ENCODE results near the gene C7orf25. TPM values are rescaled to one million over a fixed set of nuclear protein-coding genes. Genes with fewer than 3 reads are reported as not detected.

Gene C7orf25
- total RNA-seq, 1 donor from 2014 or later, result 3.2 TPM

DNA sequence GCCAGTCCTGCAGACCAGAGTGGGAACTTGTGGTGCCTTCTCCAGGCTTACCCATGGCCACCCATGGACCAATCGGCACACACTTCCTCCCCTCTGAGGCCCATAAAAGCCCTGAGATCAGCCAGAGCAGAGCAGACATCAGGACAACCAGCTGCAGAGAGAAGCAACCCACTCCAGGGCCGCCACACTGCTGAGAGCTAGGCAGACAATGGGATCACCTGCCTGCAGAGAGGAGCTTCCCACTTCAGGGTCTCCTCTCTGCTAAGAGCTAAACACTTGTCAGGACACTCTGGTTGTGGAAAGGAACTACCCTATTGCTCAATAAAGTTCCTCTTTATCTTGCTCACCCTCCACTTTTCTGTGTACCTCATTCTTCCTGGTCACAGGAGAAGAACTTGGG, 34.0 kb downstream of the C7orf25 start:
- Mint-ChIP-seq H3K4me1 (ENCODE audit: low read depth) (no peaks in the 10 kb centered on the region), H3K4me3 (ENCODE audit: low read depth) (no peak overlapping the region), H3K9me3 (ENCODE audit: low read depth) (no peaks in the 10 kb centered on the region), H3K27ac (no peak overlapping the region), H3K36me3 (ENCODE audit: insufficient read depth) (no peaks in the 10 kb centered on the region), H3K27me3 (peaks cover 4% of the 10 kb centered on the region)
- TF ChIP-seq, protein P1, sequence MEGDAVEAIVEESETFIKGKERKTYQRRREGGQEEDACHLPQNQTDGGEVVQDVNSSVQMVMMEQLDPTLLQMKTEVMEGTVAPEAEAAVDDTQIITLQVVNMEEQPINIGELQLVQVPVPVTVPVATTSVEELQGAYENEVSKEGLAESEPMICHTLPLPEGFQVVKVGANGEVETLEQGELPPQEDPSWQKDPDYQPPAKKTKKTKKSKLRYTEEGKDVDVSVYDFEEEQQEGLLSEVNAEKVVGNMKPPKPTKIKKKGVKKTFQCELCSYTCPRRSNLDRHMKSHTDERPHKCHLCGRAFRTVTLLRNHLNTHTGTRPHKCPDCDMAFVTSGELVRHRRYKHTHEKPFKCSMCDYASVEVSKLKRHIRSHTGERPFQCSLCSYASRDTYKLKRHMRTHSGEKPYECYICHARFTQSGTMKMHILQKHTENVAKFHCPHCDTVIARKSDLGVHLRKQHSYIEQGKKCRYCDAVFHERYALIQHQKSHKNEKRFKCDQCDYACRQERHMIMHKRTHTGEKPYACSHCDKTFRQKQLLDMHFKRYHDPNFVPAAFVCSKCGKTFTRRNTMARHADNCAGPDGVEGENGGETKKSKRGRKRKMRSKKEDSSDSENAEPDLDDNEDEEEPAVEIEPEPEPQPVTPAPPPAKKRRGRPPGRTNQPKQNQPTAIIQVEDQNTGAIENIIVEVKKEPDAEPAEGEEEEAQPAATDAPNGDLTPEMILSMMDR (IDR thresholded peaks at IDR 0.05; ENCODE audit: unreplicated experiment), result no peak
- no peak for DNase-seq (ENCODE audit: low spot score, unreplicated experiment)

DNA sequence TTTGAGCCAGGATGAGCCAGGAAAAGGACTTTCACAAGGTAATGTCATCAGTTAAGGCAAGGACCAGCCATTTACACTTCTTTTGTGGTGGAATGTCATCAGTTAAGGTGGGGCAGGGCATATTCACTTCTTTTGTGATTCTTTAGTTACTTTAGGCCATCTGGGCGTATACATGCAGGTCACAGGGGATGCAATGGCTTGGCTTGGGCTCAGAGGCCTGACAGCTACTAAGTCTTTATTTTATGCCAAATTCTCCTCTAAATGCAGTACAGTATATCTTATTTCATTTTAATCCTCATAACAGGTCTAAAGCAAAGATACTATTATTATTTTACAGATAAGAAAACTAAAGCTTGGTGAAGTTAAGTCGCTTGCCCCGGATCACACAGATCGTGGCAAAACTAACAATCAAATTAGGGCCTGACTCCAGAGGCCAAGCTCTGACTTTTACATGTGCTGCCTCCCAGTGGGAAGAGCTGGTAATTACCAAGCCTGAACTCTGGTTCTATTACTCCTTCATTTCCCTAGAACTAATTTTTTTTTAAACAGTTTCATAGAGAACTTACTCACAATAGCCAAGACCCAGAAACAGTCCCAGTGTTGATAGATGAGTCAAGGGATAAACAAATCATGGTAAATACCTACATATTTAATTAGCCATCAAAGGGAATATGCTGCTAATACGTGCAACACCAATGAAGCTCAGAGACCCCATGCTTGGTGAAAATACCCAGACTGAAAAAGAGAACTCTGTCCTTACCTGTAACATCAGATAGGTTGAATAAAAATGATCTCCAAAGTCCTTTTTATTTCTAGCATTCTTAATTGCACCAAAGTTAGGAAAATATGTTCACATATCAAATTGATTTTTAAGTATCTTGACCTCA, 35.4 kb downstream of the C7orf25 start:
- TF ChIP-seq, protein P1 (IDR thresholded peaks at IDR 0.05; ENCODE audit: unreplicated experiment), result peak; percentile 81
- H3K27ac Mint-ChIP-seq, result no peak overlapping the region
- DNase-seq (ENCODE audit: low spot score, unreplicated experiment), result peak; percentile 49
- no peaks in the 10 kb centered on the region for H3K4me1 Mint-ChIP-seq (ENCODE audit: low read depth)
- no peaks in the 10 kb centered on the region for H3K9me3 Mint-ChIP-seq (ENCODE audit: low read depth)
- no peaks in the 10 kb centered on the region for H3K36me3 Mint-ChIP-seq (ENCODE audit: insufficient read depth)
- peaks cover 10% of the 10 kb centered on the region for H3K27me3 Mint-ChIP-seq
- no peak overlapping the region for H3K4me3 Mint-ChIP-seq (ENCODE audit: low read depth)

DNA sequence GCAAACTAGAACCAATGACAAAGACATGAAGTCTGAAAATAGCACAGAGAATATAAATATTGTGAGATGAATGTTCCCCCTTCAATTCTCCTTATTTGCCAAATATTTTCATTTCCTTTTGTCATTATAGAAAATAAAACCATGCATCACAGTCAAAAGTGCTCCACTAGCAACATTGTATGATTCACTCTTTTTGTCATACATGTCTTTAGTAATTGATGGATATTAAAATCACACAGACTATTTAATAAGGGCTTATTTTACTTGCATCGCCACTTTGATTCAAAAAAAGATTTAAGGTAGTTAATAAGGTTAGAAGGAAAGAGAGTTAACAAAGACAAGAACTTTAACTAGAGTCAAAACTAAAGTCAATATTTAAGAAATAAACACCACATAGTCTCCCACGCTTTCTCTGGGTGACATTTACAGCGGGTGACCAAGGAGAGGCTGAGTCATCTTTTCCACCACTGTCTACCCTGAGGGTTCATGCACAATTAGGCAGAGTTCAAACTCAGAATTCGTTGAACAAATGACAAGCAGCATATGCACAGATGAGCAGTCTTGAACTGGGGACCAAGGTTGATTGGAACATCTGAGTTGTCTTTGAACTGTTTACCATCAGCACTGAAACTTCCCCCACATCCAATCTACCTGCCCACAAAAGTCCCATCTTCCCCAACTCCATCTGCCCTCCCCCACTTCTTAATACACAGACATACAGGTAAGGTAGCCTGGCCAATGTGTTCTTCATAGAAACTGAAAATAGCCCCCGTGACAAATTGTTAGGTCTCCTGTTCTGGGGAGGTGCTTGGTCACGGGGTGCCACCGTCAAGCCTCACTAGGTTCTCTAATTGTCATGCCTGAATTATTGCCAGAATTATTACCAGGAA, 42.5 kb downstream of the C7orf25 start:
- Mint-ChIP-seq H3K36me3 (ENCODE audit: insufficient read depth) (no peaks in the 10 kb centered on the region), H3K9me3 (ENCODE audit: low read depth) (peaks cover 6% of the 10 kb centered on the region), H3K27me3 (peaks cover 10% of the 10 kb centered on the region), H3K4me1 (ENCODE audit: low read depth) (peaks cover 1% of the 10 kb centered on the region), H3K27ac (no peak overlapping the region), H3K4me3 (ENCODE audit: low read depth) (no peak overlapping the region)
- TF ChIP-seq, protein P1 (IDR thresholded peaks at IDR 0.05; ENCODE audit: unreplicated experiment), result no peak
- DNase-seq (ENCODE audit: low spot score, unreplicated experiment), result no peak

DNA sequence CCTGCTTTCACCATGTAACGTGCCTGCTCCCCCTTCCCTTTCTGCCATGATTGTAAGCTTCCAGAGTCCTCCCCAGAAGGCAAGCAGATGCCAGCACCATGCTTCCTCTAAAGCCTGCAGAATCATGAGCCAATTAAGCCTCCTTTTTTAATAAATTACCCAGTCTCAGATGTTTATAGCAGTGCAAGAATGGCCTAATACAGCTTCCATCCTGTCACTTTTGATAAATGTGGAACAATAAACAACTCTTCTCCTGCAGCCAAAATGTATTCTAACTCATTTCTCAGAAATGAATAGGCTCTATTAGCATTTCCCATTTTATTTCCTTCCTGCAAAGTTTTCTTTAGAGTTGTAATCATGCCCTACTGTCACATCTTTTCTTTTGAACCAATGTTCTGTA, 43.4 kb downstream of the C7orf25 start:
- Mint-ChIP-seq H3K4me3 (ENCODE audit: low read depth) (no peak overlapping the region), H3K36me3 (ENCODE audit: insufficient read depth) (no peaks in the 10 kb centered on the region), H3K27me3 (peaks cover 7% of the 10 kb centered on the region), H3K9me3 (ENCODE audit: low read depth) (peaks cover 14% of the 10 kb centered on the region), H3K27ac (no peak overlapping the region), H3K4me1 (ENCODE audit: low read depth) (peaks cover 1% of the 10 kb centered on the region)
- TF ChIP-seq, protein P1 (IDR thresholded peaks at IDR 0.05; ENCODE audit: unreplicated experiment), result no peak
- DNase-seq (ENCODE audit: low spot score, unreplicated experiment), result no peak

Other genes starting within 250 kb of the C7orf25 start
- 99.9 and 102 TPM in 2 replicates for gene PSMA2, start 20.1 kb upstream of the C7orf25 start, total RNA-seq
- gene MRPL32, start 20.3 kb upstream of the C7orf25 start, total RNA-seq, result 49.9 and 51.3 TPM in 2 replicates
- gene HECW1, start 200.6 kb upstream of the C7orf25 start, total RNA-seq, result 0.09 and 0.50 TPM in 2 replicates

Data from progenitor cell of endocrine pancreas (in vitro differentiated cells).